A549 (cell line): ENCODE results near the gene ARHGEF10L. TPM values are rescaled to one million over a fixed set of nuclear protein-coding genes. Genes with fewer than 3 reads are reported as not detected.

Source experiments
- ATAC-seq, 2 experiments: fragments of 200-7000 bp in 1 of 2; fragments of >200 bp in 1 of 2; cut with Nextera tagmentation in 1 of 2; cut with Tn5 transposase in 1 of 2; 3 replicates each; pipeline versions ENCODE4 v1.8.0 to v1.9.1; 2018 to 2020; ENCODE audit warnings: mild to moderate bottlenecking in 1 of 2, moderate library complexity in 1 of 2
- CTCF ChIA-PET: fragments of 300-600 bp; sonication (Branson Sonifier 250); formaldehyde crosslinking; extraction: SDS; loops from one replicate; lab custom pipeline; 2021; ENCODE audit warnings: antibody characterized with exemption, inconsistent platforms; lab: Yijun Ruan, JAX
- POLR2A ChIA-PET: fragments of 350-600 bp; formaldehyde crosslinking; extraction: SDS; loops from one replicate; lab custom pipeline; 2021; ENCODE audit warnings: antibody characterized with exemption, inconsistent platforms; lab: Yijun Ruan, JAX
- DNase-seq, 2 experiments: peaks; one replicate each; pipeline versions ENCODE4 v3.0.0 to v3.0.0-alpha.2; 2011 to 2016; ENCODE audit warnings: low read depth in 1 of 2, low spot score in 1 of 2
- FAIRE-seq: peaks from 2 replicates; lab custom pipeline; 2011; peaks lifted over from hg19 to GRCh38; lab: Jason Lieb, UNC
- H3K27ac ChIP-seq, 2 experiments: fragments of >200 bp; sonication (Bioruptor Twin); formaldehyde crosslinking; 3 replicates each; pipeline ENCODE4 v1.5.1; 2016 to 2017
- H3K4me1 ChIP-seq: fragments of >200 bp; sonication (Bioruptor Twin); formaldehyde crosslinking; 3 replicates; pipeline ENCODE4 v1.6.1; 2016
- H3K4me2 ChIP-seq: fragments of >200 bp; sonication (Bioruptor Twin); formaldehyde crosslinking; 3 replicates; pipeline ENCODE4 v1.6.1; 2016
- H3K4me3 ChIP-seq: fragments of >200 bp; sonication (Bioruptor Twin); formaldehyde crosslinking; 3 replicates; pipeline ENCODE4 v1.5.1; 2016
- H3K9me3 ChIP-seq: fragments of >200 bp; sonication (Bioruptor Twin); formaldehyde crosslinking; 3 replicates; pipeline ENCODE4 v1.6.1; 2016
- BHLHE40 ChIP-seq: IDR thresholded peaks from 2 replicates; pipeline ENCODE4 v1.6.1; 2012; ENCODE audit warnings: low read depth, low read length, inconsistent platforms
- CHD4 ChIP-seq: fragments of 200-600 bp; sonication (generic); IDR thresholded peaks from 2 replicates; pipeline ENCODE4 v1.6.1; 2016; ENCODE audit warnings: antibody characterized with exemption, mild to moderate bottlenecking, borderline replicate concordance
- ELK1 ChIP-seq: fragments of 150-350 bp; IDR thresholded peaks from 2 replicates; pipeline ENCODE4 v1.6.1; 2014; ENCODE audit warnings: low read depth, mild to moderate bottlenecking, low read length
- FOXS1 ChIP-seq: fragments of 250-450 bp; sonication (Bioruptor Pico); IDR thresholded peaks from 2 replicates; pipeline ENCODE4 v1.5.0; 2020; ENCODE audit warnings: mild to moderate bottlenecking, moderate library complexity
- GATA3 ChIP-seq: IDR thresholded peaks from 2 replicates; pipeline ENCODE4 v1.6.1; 2012; ENCODE audit warnings: borderline replicate concordance
- HDAC2 ChIP-seq: fragments of 200-600 bp; sonication (generic); IDR thresholded peaks from 2 replicates; pipeline ENCODE4 v1.6.1; 2016
- HOXB5 ChIP-seq: fragments of 250-450 bp; sonication (Bioruptor Pico); IDR thresholded peaks from 2 replicates; pipeline ENCODE4 v1.5.0; 2020; ENCODE audit warnings: mild to moderate bottlenecking, moderate library complexity
- JUNB ChIP-seq: fragments of >200 bp; sonication (Bioruptor Twin); formaldehyde crosslinking; IDR thresholded peaks from 2 replicates; pipeline ENCODE4 v1.6.1; 2016
- MAX ChIP-seq: IDR thresholded peaks from 2 replicates; pipeline ENCODE4 v1.6.1; 2012
- MAZ ChIP-seq: fragments of 150-350 bp; IDR thresholded peaks from 2 replicates; pipeline ENCODE4 v1.6.1; 2014; ENCODE audit warnings: antibody characterized with exemption, low read depth, low read length, borderline replicate concordance
- MYC ChIP-seq: IDR thresholded peaks from 2 replicates; pipeline ENCODE4 v1.6.1; 2012; ENCODE audit warnings: mild to moderate bottlenecking, inconsistent platforms, low read length, improper control_type of control experiment, borderline replicate concordance
- NPAS2 ChIP-seq: fragments of 250-450 bp; sonication (Bioruptor Pico); IDR thresholded peaks from 2 replicates; pipeline ENCODE4 v1.8.0; 2022; ENCODE audit warnings: mild to moderate bottlenecking, moderate library complexity, borderline replicate concordance
- PBX3 ChIP-seq: IDR thresholded peaks from 2 replicates; pipeline ENCODE4 v1.6.1; 2012
- PHF8 ChIP-seq: fragments of 200-600 bp; sonication (generic); IDR thresholded peaks from 2 replicates; pipeline ENCODE4 v1.6.1; 2016; ENCODE audit warnings: low read depth, mild to moderate bottlenecking, antibody characterized with exemption, moderate library complexity, borderline replicate concordance
- RCOR1 ChIP-seq: fragments of 150-350 bp; IDR thresholded peaks from 2 replicates; pipeline ENCODE4 v1.6.1; 2014; ENCODE audit warnings: antibody characterized with exemption, low read length, low read depth
- ZSCAN20 ChIP-seq: fragments of 250-450 bp; sonication (Bioruptor Pico); IDR thresholded peaks from 2 replicates; pipeline ENCODE4 v1.8.0; 2022; ENCODE audit warnings: mild to moderate bottlenecking, moderate library complexity
- WGBS: methylation state at CpG from one replicate; pipeline ENCODE4 v1.1.6; 2017; ENCODE audit errors: missing lambda C conversion rate; 5-methylcytosine and 5-hydroxymethylcytosine counted together
- polyA plus RNA-seq, 4 experiments: library from polyadenylated mRNA; depleted of rRNA in 3 of 4; stranded (reverse); fragments of >200 nt; fragmentation: RNase III in 1 of 4; extraction: RNeasy Plus Mini Kit Qiagen cat#74134 plus additional on column Dnase treatment in 1 of 4; gene quantifications; 2 replicates in 3 of 4; 3 replicates in 1 of 4; pipeline ENCODE4 v1.2.3, GENCODE V29; 2011 to 2017
- TF ChIP-seq, protein P1 (sequence below): fragments of >200 bp; sonication (Bioruptor Twin); formaldehyde crosslinking; IDR thresholded peaks from 3 replicates; pipeline ENCODE4 v1.6.1; 2016

The ARHGEF10L gene
- polyA plus RNA-seq, 2 of the 4 experiments (the other 2 are of a cell fraction) = 3.5 to 5.2 TPM

DNA sequence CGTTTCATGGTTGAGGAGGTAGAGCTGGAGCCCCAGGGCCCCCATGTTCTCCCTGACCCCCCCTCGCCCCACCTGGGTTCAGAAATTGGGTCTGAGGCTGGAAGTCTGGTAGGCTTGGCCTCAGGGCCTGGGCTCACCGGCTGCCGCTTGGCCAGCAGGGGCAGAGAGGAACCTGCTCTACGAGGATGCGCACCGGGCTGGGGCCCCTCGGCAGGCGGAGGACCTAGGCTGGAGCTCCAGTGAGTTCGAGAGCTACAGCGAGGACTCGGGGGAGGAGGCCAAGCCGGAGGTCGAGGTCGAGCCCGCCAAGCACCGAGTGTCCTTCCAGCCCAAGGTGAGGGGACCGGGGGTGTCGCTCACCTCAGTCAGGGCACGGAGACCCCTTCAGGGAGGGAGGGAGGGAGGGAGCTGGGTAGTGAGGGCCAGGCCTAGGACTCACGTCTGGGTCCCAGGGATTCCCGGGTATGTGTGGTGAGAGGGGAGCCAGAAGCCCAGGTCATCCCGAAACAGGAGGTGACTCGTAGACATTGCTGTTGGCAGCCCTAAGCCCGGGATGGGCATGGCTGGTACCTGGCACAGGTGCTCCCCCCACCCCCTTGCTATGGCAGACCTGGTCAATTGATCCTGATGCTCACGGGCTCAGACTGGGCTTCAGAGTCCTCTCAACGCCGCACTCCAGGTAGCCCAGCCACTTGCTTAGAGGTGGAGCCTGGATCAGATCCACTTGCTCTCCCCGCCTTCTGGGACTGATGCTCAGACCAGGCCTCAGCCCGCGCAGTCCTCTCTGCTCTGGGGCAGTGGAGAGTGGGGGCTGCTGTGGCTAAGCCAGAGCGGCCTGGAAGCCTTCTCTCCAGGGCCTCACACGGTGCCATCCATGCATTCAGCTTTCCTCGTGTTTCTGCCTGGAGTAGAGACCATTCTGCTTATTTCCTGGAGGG, 68.4 kb downstream of the ARHGEF10L start:
- H3K4me2 ChIP-seq = no peak overlapping the region
- H3K27ac ChIP-seq = no peak overlapping the region
- 92% methylated on average over 9 of the region's 34 CpGs for WGBS
- FAIRE-seq (no peak), ATAC-seq (no peak), DNase-seq (no peak)
- H3K9me3 ChIP-seq = no peaks in the 10 kb centered on the region
- POLR2A ChIA-PET = interaction anchor here (0.6 kb wide), 1 partner anchor 54 kb away, joined by 3 read pairs; no protein-coding TSS in a partner anchor
- no peaks in the 10 kb centered on the region for H3K4me1 ChIP-seq
- TF ChIP-seq GATA3 = no peak
- no peak for TF ChIP-seq ZSCAN20 (CRISPR knock-in tag)
- TF ChIP-seq PBX3 = no peak
- TF ChIP-seq HOXB5 (CRISPR knock-in tag) = no peak
- no peak for TF ChIP-seq FOXS1 (CRISPR knock-in tag)
- no peak for TF ChIP-seq PHF8
- TF ChIP-seq JUNB = no peak
- TF ChIP-seq CHD4 = no peak
- no peak for TF ChIP-seq BHLHE40
- H3K4me3 ChIP-seq = no peak overlapping the region
- CTCF ChIA-PET = interaction anchor here (0.6 to 5.1 kb wide), 41 partner anchors 9 to 695 kb away, joined by 3 to 129 read pairs (median 5); no protein-coding TSS in a partner anchor

DNA sequence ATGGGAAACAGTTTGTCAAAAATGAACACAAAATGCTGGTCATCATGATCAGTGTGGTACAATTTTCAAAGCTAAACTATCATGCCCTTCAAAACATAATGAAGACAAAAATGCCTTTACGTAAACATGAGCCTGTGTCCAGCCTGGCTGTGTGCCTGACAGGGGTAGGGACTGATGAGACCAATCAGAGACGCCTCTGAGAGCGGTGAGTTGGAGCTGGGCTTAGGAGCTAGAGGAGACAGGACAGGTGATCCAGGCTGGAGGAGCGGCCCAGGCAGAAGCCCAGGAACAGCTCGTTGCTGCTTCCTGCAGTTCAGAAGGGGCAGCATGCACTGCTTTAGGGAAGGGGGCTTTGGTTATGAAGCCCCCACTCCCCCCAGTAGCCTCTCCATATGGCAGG, 70.0 kb downstream of the ARHGEF10L start:
- 86% methylated on average over 5 of the region's 5 CpGs for WGBS
- CTCF ChIA-PET = interaction anchor here (0.9 to 3.2 kb wide), 3 partner anchors 9 to 119 kb away, joined by 3 to 25 read pairs (median 4); no protein-coding TSS in a partner anchor
- TF ChIP-seq HDAC2 (no peak), HOXB5 (CRISPR knock-in tag) (no peak), RCOR1 (no peak), PHF8 (no peak), MAX (no peak)
- TF ChIP-seq, all 56 proteins: peak for 0
- Histone ChIP-seq H3K4me2 (no peak overlapping the region), H3K4me3 (no peak overlapping the region), H3K27ac (no peak overlapping the region), H3K4me1 (no peaks in the 10 kb centered on the region), H3K9me3 (no peaks in the 10 kb centered on the region)
- no peak for FAIRE-seq
- POLR2A ChIA-PET = no interaction called here
- ATAC-seq = no peak
- no peak for DNase-seq

DNA sequence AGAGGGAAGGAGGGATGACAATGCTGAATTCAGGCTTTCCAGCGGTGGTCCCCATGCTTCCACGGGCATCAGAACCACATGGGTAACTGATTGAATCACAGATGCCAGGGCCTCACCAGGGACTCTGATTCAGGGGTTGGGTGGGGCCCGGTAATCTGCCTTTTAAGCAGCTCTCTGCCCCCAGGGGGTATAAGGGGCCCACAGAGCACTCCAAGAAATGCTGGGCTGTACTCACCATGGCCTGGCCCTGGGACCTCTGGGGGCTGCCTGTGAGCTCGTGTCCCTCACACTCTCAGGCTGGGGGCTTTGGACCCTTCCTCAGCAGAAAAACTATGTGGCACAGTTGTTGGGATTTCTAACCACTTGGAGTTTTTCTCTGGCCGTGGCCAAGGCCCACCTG, 70.6 kb downstream of the ARHGEF10L start:
- ChIA-PET CTCF (interaction anchor here (0.6 to 2.0 kb wide), 4 partner anchors 9 to 120 kb away, joined by 3 to 5 read pairs (median 4); no protein-coding TSS in a partner anchor), POLR2A (no interaction called here)
- DNase-seq = no peak
- no peak overlapping the region for H3K4me2 ChIP-seq
- H3K9me3 ChIP-seq = no peaks in the 10 kb centered on the region
- TF ChIP-seq NPAS2 (CRISPR knock-in tag) (no peak), ELK1 (no peak), ZSCAN20 (CRISPR knock-in tag) (no peak), MYC (no peak), MAZ (no peak)
- TF ChIP-seq, protein P1, sequence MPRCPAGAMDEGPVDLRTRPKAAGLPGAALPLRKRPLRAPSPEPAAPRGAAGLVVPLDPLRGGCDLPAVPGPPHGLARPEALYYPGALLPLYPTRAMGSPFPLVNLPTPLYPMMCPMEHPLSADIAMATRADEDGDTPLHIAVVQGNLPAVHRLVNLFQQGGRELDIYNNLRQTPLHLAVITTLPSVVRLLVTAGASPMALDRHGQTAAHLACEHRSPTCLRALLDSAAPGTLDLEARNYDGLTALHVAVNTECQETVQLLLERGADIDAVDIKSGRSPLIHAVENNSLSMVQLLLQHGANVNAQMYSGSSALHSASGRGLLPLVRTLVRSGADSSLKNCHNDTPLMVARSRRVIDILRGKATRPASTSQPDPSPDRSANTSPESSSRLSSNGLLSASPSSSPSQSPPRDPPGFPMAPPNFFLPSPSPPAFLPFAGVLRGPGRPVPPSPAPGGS = no peak
- H3K27ac ChIP-seq = no peak overlapping the region
- H3K4me1 ChIP-seq = no peaks in the 10 kb centered on the region
- no peak for ATAC-seq
- no peak overlapping the region for H3K4me3 ChIP-seq
- 76% methylated on average over 4 of the region's 5 CpGs for WGBS
- no peak for FAIRE-seq
